ENCODE results near the gene NME7. TPM values are rescaled to one million over a fixed set of nuclear protein-coding genes. Genes with fewer than 3 reads are reported as not detected.

The NME7 gene
- total RNA-seq, 1 experiment from 2014 or later = 13.8 TPM

GRCh38 chr1:169263059-169263458, 104.5 kb downstream of the NME7 start (continued):
- TF ChIP-seq CDX4 (CRISPR knock-in tag; IDR thresholded peaks at IDR 0.05; ENCODE audit: borderline replicate concordance) (no peak), RORB (CRISPR knock-in tag; IDR thresholded peaks at IDR 0.05) (no peak), PRRX2 (CRISPR knock-in tag; IDR thresholded peaks at IDR 0.05) (no peak), GABPB1 (CRISPR knock-in tag; IDR thresholded peaks at IDR 0.05) (no peak), CTCF (IDR thresholded peaks at IDR 0.05) (no peak), ZMAT4 (CRISPR knock-in tag; IDR thresholded peaks at IDR 0.05) (no peak), ZSCAN18 (CRISPR knock-in tag; IDR thresholded peaks at IDR 0.05) (no peak)

- ChIA-PET POLR2A (no interaction called here), CTCF (no interaction called here)
- 0 out of 2 replicates have a peak, but pooled peaks cover 4% of the 10 kb centered on the region for H3K4me1 Mint-ChIP-seq
- H3K36me3 Mint-ChIP-seq = peaks cover 15% of the 10 kb centered on the region
- no peak for TF ChIP-seq GRHL2 (CRISPR knock-in tag; IDR thresholded peaks at IDR 0.05; ENCODE audit: insufficient replicate concordance, severe bottlenecking)
- TF ChIP-seq ZNF423 (CRISPR knock-in tag; IDR thresholded peaks at IDR 0.05) = no peak
- no peak for TF ChIP-seq TP53 (CRISPR knock-in tag; IDR thresholded peaks at IDR 0.05)
- TF ChIP-seq AR (CRISPR knock-in tag; IDR thresholded peaks at IDR 0.05) = no peak
- TF ChIP-seq MLX (CRISPR knock-in tag; IDR thresholded peaks at IDR 0.05) = no peak
- no peak for TF ChIP-seq NFE2L1 (CRISPR knock-in tag; IDR thresholded peaks at IDR 0.05)
- no peak for TF ChIP-seq ATF1 (CRISPR knock-in tag; IDR thresholded peaks at IDR 0.05)
- TF ChIP-seq ZNF219 (CRISPR knock-in tag; IDR thresholded peaks at IDR 0.05; ENCODE audit: borderline replicate concordance) = no peak
- TF ChIP-seq E2F1 (CRISPR knock-in tag; IDR thresholded peaks at IDR 0.05) = no peak
- H3K27me3 Mint-ChIP-seq (ENCODE audit: low read depth) = no peaks in the 10 kb centered on the region
- H3K4me3 Mint-ChIP-seq = no peak overlapping the region
- ATAC-seq = no peak
- peaks cover 38% of the 10 kb centered on the region for H3K9me3 Mint-ChIP-seq
- no peak overlapping the region for H3K27ac Mint-ChIP-seq
- DNase-seq (ENCODE audit: low spot score) = no peak
These were observed 105.7 kb downstream of the NME7 start for GRCh38 chr1:169261884-169262283.

Data from WTC11 (cell line).